ENCODE data around the gene OR2B6.

GRCh38 chr6:27956941-27957340 is at the start of gene OR2B6:
- no peak for TF ChIP-seq POLR2A (IDR thresholded peaks at IDR 0.05; ENCODE audit: low read length)
- no peak for TF ChIP-seq GATA1 (IDR thresholded peaks at IDR 0.05; ENCODE audit: low read depth, low read length)
